ENCODE data around the gene DLG1.

DNA sequence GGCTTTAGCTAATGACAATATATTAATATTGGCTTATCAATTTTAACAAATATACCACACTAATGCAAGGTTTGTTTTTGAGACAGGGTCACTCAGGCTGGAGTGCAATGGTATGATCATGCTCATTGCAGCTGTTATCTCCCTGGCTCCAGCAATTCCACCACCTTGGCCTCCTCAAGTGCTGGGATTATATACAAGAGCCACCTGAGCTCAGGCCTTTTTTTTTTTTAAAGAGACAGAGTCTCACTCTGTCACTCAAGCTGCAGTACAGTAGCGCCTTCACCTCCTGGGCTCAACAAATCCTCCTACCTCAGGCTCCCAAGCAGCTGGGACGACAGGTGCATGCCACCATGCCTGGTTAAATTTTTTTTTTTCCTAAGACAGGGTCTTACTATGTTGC is 11.7 kb downstream of the DLG1 start:
- TF ChIP-seq CTCF (IDR thresholded peaks at IDR 0.05) (no peak), POLR2A (IDR thresholded peaks at IDR 0.05) (no peak)
